ENCODE data around the gene CD72.

Gene CD72

GRCh38 chr9:35618325-35618727 lies at the start of gene CD72:
TSS of gene CD72 (minus strand) at chr9:35618413. CDS start at chr9:35618303, 110 bp downstream.
- CTCF ChIA-PET, result interaction anchor here (1.0 to 11.5 kb wide), 6 partner anchors 8 to 78 kb away, joined by 3 to 97 read pairs (median 32); partner anchors contain the start of genes SIT1 and TESK1
- POLR2A ChIA-PET, result interaction anchor here (0.6 kb wide), 1 partner anchor 1931 kb away, joined by 3 read pairs; no protein-coding TSS in a partner anchor
- TF ChIP-seq CTCF (IDR thresholded peaks at IDR 0.05; ENCODE audit: control extremely low read depth, extremely low read depth, low read depth, missing control alignments), result no peak
- peak; percentile 53 for DNase-seq (ENCODE audit: extremely low spot score)

GRCh38 chr9:35667939-35668338 lies 49.7 kb upstream of the CD72 start:
- no peak for DNase-seq (ENCODE audit: extremely low spot score)
- TF ChIP-seq CTCF (IDR thresholded peaks at IDR 0.05; ENCODE audit: control extremely low read depth, extremely low read depth, low read depth, missing control alignments), result no peak
- POLR2A ChIA-PET, result no interaction called here
- CTCF ChIA-PET, result interaction anchor here (0.8 to 4.8 kb wide), 2 partner anchors 9 to 29 kb away, joined by 3 to 46 read pairs; no protein-coding TSS in a partner anchor

GRCh38 chr9:35666549-35666948 lies 48.3 kb upstream of the CD72 start:
- no peak for DNase-seq (ENCODE audit: extremely low spot score)
- ChIA-PET POLR2A (no interaction called here), CTCF (interaction anchor here (0.9 to 4.8 kb wide), 3 partner anchors 9 to 30 kb away, joined by 3 to 46 read pairs (median 11); partner anchors contain the start of gene RMRP)
- TF ChIP-seq CTCF (IDR thresholded peaks at IDR 0.05; ENCODE audit: control extremely low read depth, extremely low read depth, low read depth, missing control alignments), result no peak

DNA sequence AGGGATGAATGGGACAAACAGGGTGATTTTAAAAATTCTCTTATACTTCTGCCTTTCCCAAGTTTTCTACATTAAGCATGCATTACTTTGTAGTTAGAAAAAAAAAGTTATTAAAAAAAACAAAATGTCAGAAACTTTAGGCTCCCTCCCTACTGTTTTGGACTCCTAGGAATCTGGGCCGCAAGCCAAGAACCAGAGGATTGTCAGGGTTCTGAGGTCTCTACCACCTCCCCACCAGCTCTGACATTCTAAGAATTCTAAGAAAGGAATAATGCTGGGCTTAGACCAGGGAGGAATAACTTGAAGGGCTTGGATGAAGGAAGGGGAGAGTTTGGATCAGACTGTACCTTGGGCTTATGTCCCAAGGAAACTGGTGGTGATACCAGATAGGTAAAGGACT lies 47.8 kb upstream of the CD72 start:
- no peak for DNase-seq (ENCODE audit: extremely low spot score)
- POLR2A ChIA-PET, result no interaction called here
- CTCF ChIA-PET, result interaction anchor here (0.6 to 12.2 kb wide), 9 partner anchors 8 to 146 kb away, joined by 3 to 138 read pairs (median 10); partner anchors contain the start of genes RMRP and SPAG8
- TF ChIP-seq CTCF (IDR thresholded peaks at IDR 0.05; ENCODE audit: control extremely low read depth, extremely low read depth, low read depth, missing control alignments), result no peak

GRCh38 chr9:35665471-35665818 lies 47.2 kb upstream of the CD72 start:
- no peak for TF ChIP-seq CTCF (IDR thresholded peaks at IDR 0.05; ENCODE audit: control extremely low read depth, extremely low read depth, low read depth, missing control alignments)
- DNase-seq (ENCODE audit: extremely low spot score), result no peak
- ChIA-PET POLR2A (no interaction called here), CTCF (interaction anchor here (0.6 to 12.2 kb wide), 13 partner anchors 12 to 161 kb away, joined by 3 to 138 read pairs (median 5); partner anchors contain the start of gene SPAG8)

DNA sequence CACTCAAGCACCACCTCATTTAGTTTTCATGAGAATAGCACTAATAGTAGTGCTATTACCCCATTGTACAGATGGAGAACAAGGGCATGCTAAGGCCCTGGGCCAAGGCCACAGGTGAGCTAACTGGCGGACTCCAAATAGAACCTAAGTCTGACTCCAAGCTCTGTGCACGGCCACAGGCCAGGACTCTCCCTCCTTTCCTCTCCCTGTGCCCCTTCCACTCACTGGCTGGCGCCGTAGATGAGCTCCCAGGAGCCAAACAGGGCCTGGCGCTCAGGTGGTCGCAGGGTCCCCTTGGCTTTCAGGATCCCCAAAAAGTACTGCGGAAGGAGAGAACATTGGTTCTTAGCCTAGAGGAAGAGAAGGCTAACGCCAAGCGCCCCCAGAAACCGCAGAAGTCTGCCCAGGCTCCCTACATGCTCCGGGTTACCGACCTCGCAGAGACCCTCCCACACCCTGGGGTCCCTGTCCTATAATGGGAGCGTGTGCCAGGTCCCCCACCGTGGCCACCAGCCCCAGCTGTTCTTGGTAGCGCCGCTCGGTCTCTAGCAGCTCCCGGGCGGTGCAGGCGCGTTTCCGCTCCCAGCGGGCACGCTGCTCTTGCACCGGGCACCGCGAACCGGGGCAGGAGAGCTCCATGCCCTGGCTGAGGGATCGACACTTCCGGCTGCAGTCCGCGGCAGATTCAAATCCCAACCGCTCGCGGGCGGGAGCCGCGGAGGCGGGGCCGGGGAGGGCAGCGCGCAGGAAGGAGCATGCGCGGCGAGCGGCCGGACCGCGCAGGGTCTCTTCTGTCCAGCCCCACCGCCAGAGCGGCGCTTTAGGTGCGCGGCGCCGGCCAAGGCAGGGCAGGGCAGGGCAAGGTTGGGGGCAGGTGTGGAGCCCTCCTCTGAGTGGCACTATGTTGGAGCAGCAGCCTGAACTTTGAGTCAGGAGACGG lies 46.6 kb upstream of the CD72 start, which contains the start of gene ARHGEF39:
Gene ARHGEF39 (minus strand): TSS at position 665 of the 940 bp plus-strand sequence. CDS start 26 bp downstream, at position 639.
- peak; percentile 61 for TF ChIP-seq CTCF (IDR thresholded peaks at IDR 0.05; ENCODE audit: control extremely low read depth, extremely low read depth, low read depth, missing control alignments)
- ChIA-PET CTCF (interaction anchor here (0.7 to 12.2 kb wide), 18 partner anchors 8 to 162 kb away, joined by 3 to 138 read pairs (median 4); partner anchors contain the start of genes CA9 and SPAG8), POLR2A (no interaction called here)

More for the DNA sequence above, 46.6 kb upstream of the CD72 start, which contains the start of gene ARHGEF39:
- DNase-seq (ENCODE audit: extremely low spot score), result peak; percentile 93
